Spleen (tissue), 7 donors: ENCODE data around the gene KCTD8.

Experiments
- POLR2AphosphoS5 ChIP-seq, 3 donors: sonication (generic); formaldehyde crosslinking; IDR thresholded peaks; one replicate each; pipeline ENCODE4 v1.5.1; 2017; ENCODE audit warnings: antibody characterized with exemption in 3 of 3
- TF ChIP-seq, protein P1 (sequence below), 11 experiments: fragments of 200-600 bp in 7 of 11; fragments of 450-650 bp in 4 of 11; sonication (generic) in 4 of 11; IDR thresholded peaks in 8 of 11; conservative IDR thresholded peaks in 3 of 11; 1 replicate in 7 of 11; 2 replicates in 4 of 11; pipeline versions ENCODE4 v1.4.0 to v1.8.0; 2016 to 2021; ENCODE audit warnings: antibody characterized with exemption in 11 of 11, inconsistent platforms in 4 of 11, mild to moderate bottlenecking in 1 of 11
- donor health status: DM: no; HTN: no; CAD: no; lungs with moderate emphysema.
- donor health status: DM: no; HTN: no; CAD: no.
- donor health status: DM: no; HTN: no; CAD: no.

DNA sequence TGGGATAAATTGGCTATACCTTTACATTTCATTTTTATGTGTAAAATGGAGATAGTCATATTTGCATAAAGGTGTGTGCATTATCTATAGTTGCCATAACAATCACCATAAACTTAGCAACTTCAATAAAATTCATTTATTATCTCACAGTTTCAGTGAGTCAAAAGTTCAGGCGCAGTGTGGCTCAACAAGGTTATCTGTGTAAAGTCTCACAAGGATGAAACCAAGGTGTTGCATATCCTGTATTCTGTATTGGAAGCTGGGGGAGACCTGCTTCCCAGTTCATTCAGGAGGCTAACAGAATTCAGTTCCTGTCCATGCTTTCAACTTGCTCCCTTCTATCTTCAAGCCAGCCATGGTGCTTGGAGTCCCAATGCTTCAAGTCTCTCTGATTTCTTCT lies 169.5 kb downstream of the KCTD8 start:
- TF ChIP-seq POLR2AphosphoS5 (IDR thresholded peaks at IDR 0.05) = no peak
- TF ChIP-seq, protein P1, sequence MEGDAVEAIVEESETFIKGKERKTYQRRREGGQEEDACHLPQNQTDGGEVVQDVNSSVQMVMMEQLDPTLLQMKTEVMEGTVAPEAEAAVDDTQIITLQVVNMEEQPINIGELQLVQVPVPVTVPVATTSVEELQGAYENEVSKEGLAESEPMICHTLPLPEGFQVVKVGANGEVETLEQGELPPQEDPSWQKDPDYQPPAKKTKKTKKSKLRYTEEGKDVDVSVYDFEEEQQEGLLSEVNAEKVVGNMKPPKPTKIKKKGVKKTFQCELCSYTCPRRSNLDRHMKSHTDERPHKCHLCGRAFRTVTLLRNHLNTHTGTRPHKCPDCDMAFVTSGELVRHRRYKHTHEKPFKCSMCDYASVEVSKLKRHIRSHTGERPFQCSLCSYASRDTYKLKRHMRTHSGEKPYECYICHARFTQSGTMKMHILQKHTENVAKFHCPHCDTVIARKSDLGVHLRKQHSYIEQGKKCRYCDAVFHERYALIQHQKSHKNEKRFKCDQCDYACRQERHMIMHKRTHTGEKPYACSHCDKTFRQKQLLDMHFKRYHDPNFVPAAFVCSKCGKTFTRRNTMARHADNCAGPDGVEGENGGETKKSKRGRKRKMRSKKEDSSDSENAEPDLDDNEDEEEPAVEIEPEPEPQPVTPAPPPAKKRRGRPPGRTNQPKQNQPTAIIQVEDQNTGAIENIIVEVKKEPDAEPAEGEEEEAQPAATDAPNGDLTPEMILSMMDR (IDR thresholded peaks at IDR 0.05 in 8 of 11, conservative IDR thresholded peaks at IDR 0.05 in 3 of 11) = no peak
